ENCODE measurements around the gene MN1.

The MN1 gene

DNA sequence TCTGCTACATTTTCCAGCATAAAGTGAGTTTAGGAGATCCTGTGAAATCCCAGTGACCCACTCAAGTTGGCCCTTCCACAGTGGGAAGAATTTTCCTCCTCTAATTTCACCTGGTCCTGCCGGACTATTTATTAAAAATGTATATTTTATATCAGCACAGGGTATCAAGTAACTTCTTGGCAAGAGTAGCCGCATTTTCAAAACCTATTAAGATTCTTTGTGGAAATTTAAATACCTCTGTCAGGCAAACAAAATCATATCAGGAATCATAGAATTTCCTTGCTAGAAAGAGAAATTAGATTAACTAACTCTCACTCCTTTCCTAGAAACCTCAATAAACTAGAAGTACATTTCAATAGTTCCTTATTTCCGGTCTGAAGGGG, 9.7 kb downstream of the MN1 start:
- no peak for DNase-seq (ENCODE audit: low read depth)
- no peak overlapping the region for H3K4me3 ChIP-seq (ENCODE audit: control insufficient read depth, low read depth, low read length)
- TF ChIP-seq, protein P1, sequence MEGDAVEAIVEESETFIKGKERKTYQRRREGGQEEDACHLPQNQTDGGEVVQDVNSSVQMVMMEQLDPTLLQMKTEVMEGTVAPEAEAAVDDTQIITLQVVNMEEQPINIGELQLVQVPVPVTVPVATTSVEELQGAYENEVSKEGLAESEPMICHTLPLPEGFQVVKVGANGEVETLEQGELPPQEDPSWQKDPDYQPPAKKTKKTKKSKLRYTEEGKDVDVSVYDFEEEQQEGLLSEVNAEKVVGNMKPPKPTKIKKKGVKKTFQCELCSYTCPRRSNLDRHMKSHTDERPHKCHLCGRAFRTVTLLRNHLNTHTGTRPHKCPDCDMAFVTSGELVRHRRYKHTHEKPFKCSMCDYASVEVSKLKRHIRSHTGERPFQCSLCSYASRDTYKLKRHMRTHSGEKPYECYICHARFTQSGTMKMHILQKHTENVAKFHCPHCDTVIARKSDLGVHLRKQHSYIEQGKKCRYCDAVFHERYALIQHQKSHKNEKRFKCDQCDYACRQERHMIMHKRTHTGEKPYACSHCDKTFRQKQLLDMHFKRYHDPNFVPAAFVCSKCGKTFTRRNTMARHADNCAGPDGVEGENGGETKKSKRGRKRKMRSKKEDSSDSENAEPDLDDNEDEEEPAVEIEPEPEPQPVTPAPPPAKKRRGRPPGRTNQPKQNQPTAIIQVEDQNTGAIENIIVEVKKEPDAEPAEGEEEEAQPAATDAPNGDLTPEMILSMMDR (conservative IDR thresholded peaks at IDR 0.05; ENCODE audit: control insufficient read depth, insufficient read depth, low read depth, low read length): no peak

DNA sequence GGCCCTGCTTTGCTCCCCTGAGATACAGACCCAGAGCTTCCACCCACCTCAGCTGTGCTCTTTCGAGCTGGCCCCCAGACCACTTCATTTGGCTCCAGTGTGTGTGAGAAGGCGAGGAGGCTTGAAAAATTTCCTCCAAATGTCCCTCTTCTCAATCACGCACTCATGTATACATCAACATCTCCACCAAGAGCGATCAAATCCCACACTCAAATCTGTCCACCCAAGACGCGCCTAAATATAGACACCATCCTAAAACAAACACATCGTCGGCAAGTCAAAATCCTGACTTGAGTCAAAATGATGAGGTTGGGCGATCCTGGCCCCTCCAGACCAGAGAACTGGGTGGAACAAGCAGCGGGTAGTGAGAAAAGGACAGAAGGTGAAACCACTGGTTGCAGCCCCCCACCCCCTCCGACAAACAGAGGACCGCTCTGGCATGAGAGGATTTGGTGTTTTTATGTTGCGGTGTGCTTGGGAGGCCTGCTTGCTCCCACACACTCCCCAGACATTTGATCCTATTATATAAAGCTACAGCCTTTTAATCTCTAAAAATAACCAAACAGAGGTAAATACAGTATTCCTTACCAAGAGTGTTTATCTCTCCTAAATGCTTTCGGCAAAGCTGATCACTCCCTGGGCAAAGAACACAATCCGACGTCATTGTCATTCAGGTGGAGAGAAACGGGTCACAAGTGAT, 10.2 kb downstream of the MN1 start:
- TF ChIP-seq, protein P1 (conservative IDR thresholded peaks at IDR 0.05; ENCODE audit: control insufficient read depth, insufficient read depth, low read depth, low read length): no peak
- DNase-seq (ENCODE audit: low read depth): no peak
- no peak overlapping the region for H3K4me3 ChIP-seq (ENCODE audit: control insufficient read depth, low read depth, low read length)

DNA sequence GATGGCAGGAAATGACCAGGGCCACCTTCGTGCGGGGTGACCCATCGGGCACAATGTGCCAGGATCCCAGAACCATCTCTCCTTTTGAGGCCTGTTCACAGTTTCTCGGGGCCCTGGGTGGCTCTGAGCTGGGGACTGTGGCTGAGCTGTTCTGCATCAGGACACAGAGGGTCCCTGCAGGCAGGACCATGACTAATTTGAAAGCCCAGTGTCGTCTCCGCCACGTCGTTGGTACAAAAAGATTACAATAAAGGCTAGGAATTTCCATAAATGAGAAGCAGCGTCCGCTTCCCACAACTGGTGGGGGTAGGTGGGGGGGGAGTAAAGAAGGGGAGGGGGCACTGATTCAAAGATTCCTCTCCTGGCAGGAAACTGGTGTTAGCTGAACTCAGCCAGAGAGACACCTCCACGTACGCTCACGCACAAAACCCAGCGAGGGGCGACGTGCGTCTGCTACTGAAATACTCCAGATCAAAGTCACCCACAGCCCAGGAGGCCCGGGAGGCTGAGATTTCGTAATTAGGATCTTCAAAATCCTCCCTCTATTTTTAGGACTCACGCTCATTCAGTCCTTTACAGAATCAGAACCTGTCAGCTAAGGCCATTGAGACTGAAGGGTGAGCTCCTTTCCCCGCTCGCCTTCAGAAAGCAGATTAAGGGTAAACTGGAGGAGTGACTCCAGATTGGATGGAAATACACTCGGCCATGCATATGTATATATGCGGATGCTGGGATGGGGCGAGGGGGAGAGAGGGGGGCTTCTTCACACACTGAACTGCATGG, 11.0 kb downstream of the MN1 start:
- DNase-seq (ENCODE audit: low read depth): no peak
- H3K4me3 ChIP-seq (ENCODE audit: control insufficient read depth, low read depth, low read length): no peak overlapping the region
- TF ChIP-seq, protein P1 (conservative IDR thresholded peaks at IDR 0.05; ENCODE audit: control insufficient read depth, insufficient read depth, low read depth, low read length): no peak

DNA sequence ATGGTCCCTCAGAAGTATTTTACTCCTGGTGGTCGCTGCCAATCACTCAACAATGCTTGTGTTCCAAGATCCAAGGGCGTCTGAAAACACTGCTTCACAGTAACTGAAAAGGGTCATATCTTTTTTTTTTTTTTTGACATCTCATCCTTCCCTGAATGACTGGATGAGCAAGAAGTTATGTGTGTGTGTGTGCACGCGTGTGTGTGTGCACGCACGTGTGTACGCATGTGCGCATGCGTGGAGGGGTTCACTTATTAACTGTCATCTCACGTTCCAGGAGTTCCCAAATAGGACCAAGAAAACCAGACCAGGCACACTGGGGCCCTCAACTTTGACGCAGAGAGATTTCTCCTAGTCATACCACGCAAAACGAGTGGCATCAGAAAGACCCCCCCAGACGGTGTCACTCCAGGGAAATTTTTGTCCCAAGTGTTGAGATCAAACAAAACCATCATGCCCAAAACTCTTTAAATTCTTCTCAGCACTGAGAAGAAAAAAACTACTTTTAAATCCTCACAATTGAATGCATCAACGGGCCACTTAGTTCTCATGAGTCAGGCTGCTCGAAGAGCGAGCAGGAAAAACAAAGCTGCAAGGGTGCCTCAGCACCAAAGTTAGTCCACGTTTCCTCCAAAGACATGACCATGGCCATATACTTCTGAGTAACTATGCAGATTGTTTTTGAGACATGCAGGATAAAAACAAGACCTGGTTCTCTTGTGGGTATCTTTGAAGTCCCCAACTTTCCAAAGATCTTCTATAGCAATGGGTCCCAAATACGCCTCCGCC, 12.9 kb downstream of the MN1 start:
- TF ChIP-seq, protein P1 (conservative IDR thresholded peaks at IDR 0.05; ENCODE audit: control insufficient read depth, insufficient read depth, low read depth, low read length): no peak
- no peak overlapping the region for H3K4me3 ChIP-seq (ENCODE audit: control insufficient read depth, low read depth, low read length)
- DNase-seq (ENCODE audit: low read depth): no peak

DNA sequence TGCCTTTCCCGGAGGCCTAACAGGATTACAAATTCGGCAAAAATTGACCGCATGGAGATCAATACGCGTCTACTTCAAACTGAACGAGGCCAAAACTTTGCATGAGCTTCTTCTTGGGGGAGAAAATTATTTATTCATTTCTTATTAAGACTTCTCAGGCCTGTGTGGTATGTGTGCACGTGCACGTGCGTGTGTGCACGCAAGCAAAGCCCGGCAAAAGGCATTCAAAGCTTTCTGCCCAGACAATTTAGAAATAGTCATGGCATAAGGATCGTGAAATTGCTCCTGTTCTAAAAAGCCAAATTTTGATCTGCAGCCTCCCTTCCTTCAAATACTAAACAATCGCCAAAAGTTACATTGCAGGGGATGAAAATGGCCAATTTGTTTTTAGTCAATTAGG, 14.6 kb downstream of the MN1 start:
- TF ChIP-seq, protein P1 (conservative IDR thresholded peaks at IDR 0.05; ENCODE audit: control insufficient read depth, insufficient read depth, low read depth, low read length): no peak
- DNase-seq (ENCODE audit: low read depth): no peak
- H3K4me3 ChIP-seq (ENCODE audit: control insufficient read depth, low read depth, low read length): no peak overlapping the region

DNA sequence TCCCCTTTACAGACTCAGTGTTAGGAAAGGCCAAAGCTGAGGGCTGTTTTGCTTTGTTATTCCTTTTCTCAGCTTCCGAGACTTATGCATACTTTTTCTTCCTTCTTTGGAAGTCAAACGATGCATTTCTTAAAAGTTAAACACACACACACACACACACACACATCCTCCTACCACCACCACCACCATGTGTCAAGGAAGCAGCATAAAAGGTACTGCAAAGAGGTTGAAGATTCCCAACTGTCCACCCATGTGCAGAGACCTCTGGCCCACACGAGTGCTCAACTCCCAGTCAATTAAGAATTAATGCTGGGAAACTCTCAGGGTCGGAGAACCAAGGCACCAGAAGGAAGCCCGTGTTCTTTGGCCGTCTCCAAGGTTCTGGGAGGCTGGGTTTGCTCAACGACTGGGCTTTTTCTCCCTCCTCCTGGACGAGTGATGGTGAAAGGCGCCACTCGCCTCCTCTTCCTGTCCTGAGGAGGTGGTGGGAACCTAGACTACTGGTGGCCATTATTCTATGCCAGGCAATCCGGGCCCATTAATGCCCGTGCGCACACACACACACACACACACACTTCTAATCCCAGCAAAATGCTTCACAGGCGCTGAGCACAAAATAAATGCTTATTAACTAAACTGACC, 15.1 kb downstream of the MN1 start:
- TF ChIP-seq, protein P1 (conservative IDR thresholded peaks at IDR 0.05; ENCODE audit: control insufficient read depth, insufficient read depth, low read depth, low read length): no peak
- H3K4me3 ChIP-seq (ENCODE audit: control insufficient read depth, low read depth, low read length): no peak overlapping the region
- no peak for DNase-seq (ENCODE audit: low read depth)

All from fibroblast of mammary gland (primary cell).